Measurements from ENCODE around the gene CYP27C1.

The CYP27C1 gene

DNA sequence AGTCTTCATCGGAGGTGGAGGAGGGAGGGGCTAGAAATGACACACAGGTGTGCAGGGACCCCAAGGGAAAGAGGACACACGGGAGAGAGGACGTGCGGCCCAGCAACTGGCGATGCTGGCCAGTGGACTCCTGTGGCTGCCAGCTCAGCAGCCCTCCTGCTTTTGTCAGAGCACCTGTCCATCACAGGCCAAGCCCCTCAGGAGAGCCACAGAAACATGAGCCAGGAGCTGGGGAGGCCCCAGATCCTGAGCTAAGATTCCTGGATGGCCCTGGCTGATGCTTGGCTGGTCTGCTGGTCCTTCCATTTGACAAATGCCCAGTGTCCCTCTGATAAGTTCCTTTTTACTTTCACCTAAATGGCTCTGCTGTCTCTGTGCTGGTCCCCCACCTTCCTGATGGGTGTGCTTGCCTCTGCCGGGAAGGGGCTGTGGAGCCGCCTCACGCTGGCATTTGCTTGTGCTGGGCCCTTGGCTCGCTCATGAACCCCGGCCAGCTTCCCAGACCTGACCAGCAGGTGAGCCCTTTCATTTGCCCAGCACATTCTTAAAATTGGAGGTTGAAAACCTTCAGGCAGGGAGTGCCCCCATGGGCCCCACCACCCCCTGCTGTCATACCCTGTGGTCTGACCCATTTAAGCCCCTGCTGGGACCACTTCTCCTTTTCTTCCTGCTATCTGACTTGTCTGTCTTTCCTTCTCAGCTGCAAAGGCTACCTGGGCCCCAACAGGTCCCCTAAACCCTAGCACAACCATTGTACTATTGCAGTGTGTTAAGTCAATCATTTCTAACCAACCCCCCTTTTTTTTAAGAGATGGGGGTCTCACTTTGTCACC, 37.3 kb downstream of the CYP27C1 start:
- no peak for ATAC-seq (replicated peaks; ENCODE audit: extremely low read depth, poor library complexity, severe bottlenecking)
- H3K27ac Mint-ChIP-seq (ENCODE audit: low read depth), result no peak overlapping the region

GRCh38 chr2:127181851-127182250, 38.2 kb downstream of the CYP27C1 start:
- no peak for ATAC-seq (replicated peaks; ENCODE audit: extremely low read depth, poor library complexity, severe bottlenecking)
- Mint-ChIP-seq H3K36me3 (ENCODE audit: insufficient read depth) (no peaks in the 10 kb centered on the region), H3K4me3 (no peak overlapping the region), H3K27me3 (peaks cover 32% of the 10 kb centered on the region), H3K27ac (ENCODE audit: low read depth) (no peak overlapping the region), H3K9me3 (peaks cover 5% of the 10 kb centered on the region), H3K4me1 (peaks cover 7% of the 10 kb centered on the region)
- no peak for DNase-seq (ENCODE audit: low spot score in 2 of 2)

More for the DNA sequence above, 37.3 kb downstream of the CYP27C1 start:
- Mint-ChIP-seq H3K4me3 (no peak overlapping the region), H3K9me3 (peaks cover 5% of the 10 kb centered on the region), H3K27me3 (peaks cover 40% of the 10 kb centered on the region), H3K4me1 (peaks cover 7% of the 10 kb centered on the region), H3K36me3 (ENCODE audit: insufficient read depth) (no peaks in the 10 kb centered on the region)
- DNase-seq (ENCODE audit: low spot score in 2 of 2), result no peak

DNA sequence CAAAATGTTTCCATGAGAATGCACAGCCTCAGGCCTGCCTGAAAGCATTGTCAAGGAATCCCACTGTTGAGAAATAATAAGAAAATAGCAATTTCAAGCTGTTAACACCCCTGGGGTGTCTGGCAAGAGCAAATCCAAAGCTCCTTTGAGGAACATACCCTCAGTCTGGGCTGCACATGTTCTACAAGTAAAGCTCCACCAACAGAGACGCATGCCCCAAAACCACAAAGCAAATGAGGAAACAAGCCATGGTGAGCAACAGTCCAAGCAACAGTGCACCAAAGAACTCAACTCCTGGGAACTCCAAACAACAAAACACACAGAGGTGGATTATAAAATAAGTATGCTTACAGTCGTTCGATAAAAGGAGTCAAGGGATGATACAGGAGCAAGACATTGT, 40.3 kb downstream of the CYP27C1 start:
- ATAC-seq (replicated peaks; ENCODE audit: extremely low read depth, poor library complexity, severe bottlenecking) (no peak), DNase-seq (ENCODE audit: low spot score in 2 of 2) (no peak)
- Mint-ChIP-seq H3K27ac (ENCODE audit: low read depth) (no peak overlapping the region), H3K4me3 (no peak overlapping the region), H3K4me1 (peaks cover under 1% of the 10 kb centered on the region), H3K36me3 (ENCODE audit: insufficient read depth) (no peaks in the 10 kb centered on the region), H3K9me3 (peaks cover 5% of the 10 kb centered on the region), H3K27me3 (peaks cover 33% of the 10 kb centered on the region)

- no peak for ATAC-seq (replicated peaks; ENCODE audit: extremely low read depth, poor library complexity, severe bottlenecking)
- Mint-ChIP-seq H3K9me3 (peaks cover 5% of the 10 kb centered on the region), H3K27me3 (peaks cover 27% of the 10 kb centered on the region), H3K36me3 (ENCODE audit: insufficient read depth) (no peaks in the 10 kb centered on the region), H3K4me1 (no peaks in the 10 kb centered on the region), H3K4me3 (no peak overlapping the region), H3K27ac (ENCODE audit: low read depth) (no peak overlapping the region)
- DNase-seq (ENCODE audit: low spot score in 2 of 2), result no peak
Measured at GRCh38 chr2:127177617-127178263, 42.4 kb downstream of the CYP27C1 start.

DNA sequence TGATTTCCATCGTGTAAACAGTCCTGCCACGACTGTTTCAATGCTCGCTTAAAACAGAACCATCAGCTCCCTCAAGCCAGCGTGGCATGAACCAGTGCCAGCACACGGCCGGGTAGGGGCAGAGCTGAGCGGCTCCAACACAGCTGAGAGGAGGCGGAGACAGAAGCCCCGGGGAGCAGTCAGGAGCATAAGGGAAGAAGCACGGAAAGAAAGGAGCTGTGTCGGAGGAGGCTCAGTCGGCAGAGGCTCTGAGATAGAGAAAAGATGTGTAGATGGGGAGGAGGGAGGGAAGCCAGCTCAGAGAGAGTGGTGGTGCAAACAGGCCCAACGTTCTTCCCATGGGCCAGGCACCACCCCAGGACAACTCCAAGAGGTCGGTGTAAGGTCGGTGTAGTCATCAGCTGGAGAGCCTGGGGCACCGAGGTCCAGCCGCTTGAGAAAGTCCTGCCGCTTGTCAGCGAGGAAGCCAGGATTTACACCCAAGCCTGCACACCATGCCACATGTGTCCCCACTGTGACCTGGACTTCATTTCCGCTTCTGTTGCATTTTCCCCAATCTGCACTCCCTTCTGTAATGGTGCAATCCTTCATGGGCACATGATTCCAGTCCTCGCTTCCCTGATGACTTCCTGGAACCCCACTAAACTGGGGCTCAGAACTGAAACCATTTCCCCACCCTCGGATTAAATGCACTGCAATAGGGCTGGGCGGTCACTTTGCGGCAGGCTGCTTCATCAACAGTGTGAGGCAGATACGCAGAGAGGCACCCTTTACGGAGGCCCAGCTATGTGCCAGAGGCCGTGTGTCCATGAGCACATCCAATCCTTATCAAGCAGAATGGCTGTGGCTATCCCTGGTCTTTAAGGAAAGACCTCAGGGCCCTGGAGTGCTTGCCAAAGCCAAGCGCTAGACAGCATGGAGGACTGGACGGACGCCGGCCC, 43.5 kb downstream of the CYP27C1 start:
- DNase-seq (ENCODE audit: low spot score in 2 of 2) (no peak), ATAC-seq (replicated peaks; ENCODE audit: extremely low read depth, poor library complexity, severe bottlenecking) (no peak)
- no peak overlapping the region for H3K4me3 Mint-ChIP-seq
- H3K27me3 Mint-ChIP-seq, result peaks cover 27% of the 10 kb centered on the region
- H3K27ac Mint-ChIP-seq (ENCODE audit: low read depth), result no peak overlapping the region
- peaks cover 5% of the 10 kb centered on the region for H3K9me3 Mint-ChIP-seq
- H3K36me3 Mint-ChIP-seq (ENCODE audit: insufficient read depth), result no peaks in the 10 kb centered on the region
- H3K4me1 Mint-ChIP-seq, result no peaks in the 10 kb centered on the region

DNA sequence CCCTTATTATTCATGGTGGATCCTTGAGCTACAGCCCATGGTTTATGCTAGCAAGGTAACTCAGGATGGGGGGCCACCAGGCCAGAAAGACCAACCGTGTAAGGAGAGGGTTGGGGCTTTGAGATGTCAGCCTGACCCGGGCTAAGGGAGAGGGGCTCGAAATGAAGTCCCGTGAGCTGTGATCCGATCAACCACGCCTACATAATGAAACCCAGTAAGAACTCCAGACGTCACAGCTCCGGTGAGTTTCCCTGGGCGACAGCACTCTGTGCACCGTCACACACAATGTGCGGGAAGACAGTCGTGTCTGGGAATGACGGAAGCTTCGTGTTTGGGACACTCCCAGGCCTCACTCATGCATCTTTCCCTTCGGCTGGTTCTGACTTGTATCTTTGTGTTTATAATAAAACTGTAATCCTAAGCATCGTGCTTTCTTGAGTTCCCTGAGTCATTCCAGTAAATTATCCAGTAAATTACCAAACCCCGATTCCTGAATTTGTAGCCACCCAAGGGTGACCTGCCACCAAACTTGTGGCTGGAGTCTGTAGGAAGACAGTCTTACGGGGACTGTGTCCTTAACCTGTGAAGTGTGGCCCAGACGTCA, 44.2 kb downstream of the CYP27C1 start:
- ATAC-seq (replicated peaks; ENCODE audit: extremely low read depth, poor library complexity, severe bottlenecking), result no peak
- H3K27me3 Mint-ChIP-seq, result peaks cover 27% of the 10 kb centered on the region
- H3K4me3 Mint-ChIP-seq, result no peak overlapping the region
- peaks cover 5% of the 10 kb centered on the region for H3K9me3 Mint-ChIP-seq
- no peaks in the 10 kb centered on the region for H3K36me3 Mint-ChIP-seq (ENCODE audit: insufficient read depth)
- no peak overlapping the region for H3K27ac Mint-ChIP-seq (ENCODE audit: low read depth)
- no peaks in the 10 kb centered on the region for H3K4me1 Mint-ChIP-seq
- no peak for DNase-seq (ENCODE audit: low spot score in 2 of 2)

DNA sequence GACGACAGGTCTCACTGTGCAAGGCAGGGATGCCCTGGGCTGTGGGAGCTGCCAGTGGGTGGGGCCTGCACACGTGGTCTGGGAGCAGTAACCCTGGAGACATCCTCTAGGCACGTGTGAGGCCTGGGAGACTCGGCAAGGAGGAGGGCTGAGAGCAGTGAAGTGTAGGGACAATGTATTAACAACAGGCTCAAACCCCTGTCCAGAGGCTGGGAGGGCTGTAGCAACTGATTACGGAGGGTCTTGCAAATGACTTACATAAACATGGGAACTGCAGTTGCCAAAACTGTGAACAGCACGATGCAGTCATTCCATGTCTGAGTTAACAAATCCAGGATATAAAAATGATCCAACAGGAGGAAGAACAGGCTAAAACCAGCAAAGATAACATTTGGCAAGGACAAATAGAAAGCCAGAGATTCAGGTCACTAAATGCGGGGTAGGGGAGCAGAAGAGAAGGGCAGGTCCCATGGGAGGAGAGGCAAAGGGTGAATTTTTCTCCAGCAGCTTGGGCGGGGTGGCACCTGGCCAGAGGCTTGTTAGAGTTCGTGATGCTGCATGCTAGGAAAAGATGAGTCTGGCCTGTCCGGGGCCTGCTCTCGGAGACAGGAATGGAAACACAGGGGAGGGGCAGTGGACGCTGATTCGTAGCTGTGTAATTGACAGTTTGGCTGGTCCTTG, 44.9 kb downstream of the CYP27C1 start:
- Mint-ChIP-seq H3K27me3 (peaks cover 27% of the 10 kb centered on the region), H3K4me3 (no peak overlapping the region), H3K4me1 (no peaks in the 10 kb centered on the region), H3K27ac (ENCODE audit: low read depth) (no peak overlapping the region), H3K9me3 (no peaks in the 10 kb centered on the region), H3K36me3 (ENCODE audit: insufficient read depth) (no peaks in the 10 kb centered on the region)
- DNase-seq (ENCODE audit: low spot score in 2 of 2) (no peak), ATAC-seq (replicated peaks; ENCODE audit: extremely low read depth, poor library complexity, severe bottlenecking) (no peak)

DNA sequence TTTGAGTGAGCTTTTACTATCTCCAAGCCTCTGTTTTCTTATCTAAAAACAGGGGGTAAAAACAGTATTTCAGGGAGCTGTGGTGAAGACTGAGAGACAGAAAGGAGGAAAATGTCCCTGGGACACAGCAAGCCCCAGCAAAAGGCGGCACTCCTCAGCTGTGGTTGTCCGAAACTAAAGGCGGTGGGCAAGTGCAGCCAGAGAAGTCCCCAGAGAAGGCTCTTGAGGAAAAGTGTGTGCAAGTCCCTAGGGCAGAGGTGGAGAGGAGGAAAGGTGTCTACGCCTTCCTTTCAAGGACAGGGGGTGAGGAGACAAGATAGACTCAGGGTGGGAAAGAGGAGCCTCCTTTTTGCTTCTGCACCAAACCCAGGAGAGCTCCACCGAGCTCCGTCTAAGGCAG, 45.5 kb downstream of the CYP27C1 start:
- ATAC-seq (replicated peaks; ENCODE audit: extremely low read depth, poor library complexity, severe bottlenecking), result no peak
- no peak overlapping the region for H3K4me3 Mint-ChIP-seq
- H3K9me3 Mint-ChIP-seq, result no peaks in the 10 kb centered on the region
- no peaks in the 10 kb centered on the region for H3K4me1 Mint-ChIP-seq
- H3K27me3 Mint-ChIP-seq, result peaks cover 27% of the 10 kb centered on the region
- no peak for DNase-seq (ENCODE audit: low spot score in 2 of 2)
- H3K27ac Mint-ChIP-seq (ENCODE audit: low read depth), result no peak overlapping the region
- no peaks in the 10 kb centered on the region for H3K36me3 Mint-ChIP-seq (ENCODE audit: insufficient read depth)

DNA sequence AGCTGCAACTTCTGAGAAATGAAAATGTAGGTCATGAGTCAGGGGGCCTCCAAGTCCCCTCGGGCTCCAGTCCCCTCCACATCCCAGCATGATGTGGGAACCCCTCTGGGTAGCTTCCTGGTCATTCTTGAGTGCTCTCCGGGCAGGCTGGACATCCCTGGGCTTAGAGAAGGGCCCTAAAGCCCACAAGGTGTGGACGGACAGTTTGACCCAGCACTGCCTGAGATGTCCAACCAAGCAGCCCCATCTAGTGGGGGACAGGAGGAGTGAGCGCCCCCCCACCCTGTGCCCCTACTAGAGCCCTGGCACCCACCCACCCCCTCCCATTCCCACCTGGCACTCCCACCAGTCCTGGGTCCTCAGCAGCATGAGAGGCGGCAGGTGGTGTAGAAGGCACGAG, 46.0 kb downstream of the CYP27C1 start:
- no peak overlapping the region for H3K4me3 Mint-ChIP-seq
- no peaks in the 10 kb centered on the region for H3K36me3 Mint-ChIP-seq (ENCODE audit: insufficient read depth)
- DNase-seq (ENCODE audit: low spot score in 2 of 2) (no peak), ATAC-seq (replicated peaks; ENCODE audit: extremely low read depth, poor library complexity, severe bottlenecking) (no peak)
- H3K27me3 Mint-ChIP-seq, result peaks cover 27% of the 10 kb centered on the region
- no peaks in the 10 kb centered on the region for H3K4me1 Mint-ChIP-seq
- no peaks in the 10 kb centered on the region for H3K9me3 Mint-ChIP-seq
- no peak overlapping the region for H3K27ac Mint-ChIP-seq (ENCODE audit: low read depth)

DNA sequence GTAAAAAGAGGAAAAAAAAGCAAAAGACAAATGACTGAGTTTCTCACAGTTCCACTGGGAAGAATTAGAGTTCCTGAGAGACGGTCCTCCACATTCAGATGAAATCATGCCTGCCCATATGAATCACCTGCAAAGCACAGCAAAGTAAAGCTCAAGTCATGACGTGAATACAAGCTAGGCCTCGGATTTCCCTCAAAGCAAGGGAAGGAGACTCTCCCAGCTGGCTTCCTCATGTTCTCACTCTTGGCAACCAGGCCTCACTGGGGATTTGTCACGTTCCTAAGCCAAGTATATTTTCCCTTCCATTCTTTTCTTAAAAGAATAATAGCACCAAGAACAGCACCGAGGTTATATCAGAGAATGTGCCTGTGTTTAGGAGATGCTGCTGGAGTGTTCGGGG, 47.0 kb downstream of the CYP27C1 start:
- Mint-ChIP-seq H3K27me3 (peaks cover 27% of the 10 kb centered on the region), H3K9me3 (no peaks in the 10 kb centered on the region), H3K4me3 (no peak overlapping the region), H3K36me3 (ENCODE audit: insufficient read depth) (no peaks in the 10 kb centered on the region), H3K27ac (ENCODE audit: low read depth) (no peak overlapping the region), H3K4me1 (no peaks in the 10 kb centered on the region)
- DNase-seq (ENCODE audit: low spot score in 2 of 2) (no peak), ATAC-seq (replicated peaks; ENCODE audit: extremely low read depth, poor library complexity, severe bottlenecking) (no peak)

- DNase-seq (ENCODE audit: low spot score in 2 of 2) (no peak), ATAC-seq (replicated peaks; ENCODE audit: extremely low read depth, poor library complexity, severe bottlenecking) (no peak)
- Mint-ChIP-seq H3K36me3 (ENCODE audit: insufficient read depth) (no peaks in the 10 kb centered on the region), H3K27ac (ENCODE audit: low read depth) (no peak overlapping the region), H3K9me3 (no peaks in the 10 kb centered on the region), H3K27me3 (peaks cover 27% of the 10 kb centered on the region), H3K4me3 (no peak overlapping the region), H3K4me1 (no peaks in the 10 kb centered on the region)
Measured at GRCh38 chr2:127172306-127172705, 47.8 kb downstream of the CYP27C1 start.
